A549 (cell line): ENCODE results near the gene AHNAK2. TPM values are rescaled to one million over a fixed set of nuclear protein-coding genes. Genes with fewer than 3 reads are reported as not detected.

Source experiments
- ATAC-seq, 2 experiments: fragments of 200-7000 bp in 1 of 2; fragments of >200 bp in 1 of 2; cut with Nextera tagmentation in 1 of 2; cut with Tn5 transposase in 1 of 2; 3 replicates each; pipeline versions ENCODE4 v1.8.0 to v1.9.1; 2018 to 2020; ENCODE audit warnings: mild to moderate bottlenecking in 1 of 2, moderate library complexity in 1 of 2
- CTCF ChIA-PET: fragments of 300-600 bp; sonication (Branson Sonifier 250); formaldehyde crosslinking; extraction: SDS; loops from one replicate; lab custom pipeline; 2021; ENCODE audit warnings: antibody characterized with exemption, inconsistent platforms; lab: Yijun Ruan, JAX
- POLR2A ChIA-PET: fragments of 350-600 bp; formaldehyde crosslinking; extraction: SDS; loops from one replicate; lab custom pipeline; 2021; ENCODE audit warnings: antibody characterized with exemption, inconsistent platforms; lab: Yijun Ruan, JAX
- DNase-seq, 2 experiments: peaks; one replicate each; pipeline versions ENCODE4 v3.0.0 to v3.0.0-alpha.2; 2011 to 2016; ENCODE audit warnings: low read depth in 1 of 2, low spot score in 1 of 2
- FAIRE-seq: peaks from 2 replicates; lab custom pipeline; 2011; peaks lifted over from hg19 to GRCh38; lab: Jason Lieb, UNC
- H3K27ac ChIP-seq, 2 experiments: fragments of >200 bp; sonication (Bioruptor Twin); formaldehyde crosslinking; 3 replicates each; pipeline ENCODE4 v1.5.1; 2016 to 2017
- H3K4me1 ChIP-seq: fragments of >200 bp; sonication (Bioruptor Twin); formaldehyde crosslinking; 3 replicates; pipeline ENCODE4 v1.6.1; 2016
- H3K4me2 ChIP-seq: fragments of >200 bp; sonication (Bioruptor Twin); formaldehyde crosslinking; 3 replicates; pipeline ENCODE4 v1.6.1; 2016
- H3K4me3 ChIP-seq: fragments of >200 bp; sonication (Bioruptor Twin); formaldehyde crosslinking; 3 replicates; pipeline ENCODE4 v1.5.1; 2016
- H3K9me3 ChIP-seq: fragments of >200 bp; sonication (Bioruptor Twin); formaldehyde crosslinking; 3 replicates; pipeline ENCODE4 v1.6.1; 2016
- BHLHE40 ChIP-seq: IDR thresholded peaks from 2 replicates; pipeline ENCODE4 v1.6.1; 2012; ENCODE audit warnings: low read depth, low read length, inconsistent platforms
- CBX8 ChIP-seq: fragments of 200-600 bp; sonication (generic); IDR thresholded peaks from 2 replicates; pipeline ENCODE4 v1.6.1; 2016
- EHF ChIP-seq: fragments of 250-450 bp; sonication (Bioruptor Pico); IDR thresholded peaks from 2 replicates; pipeline ENCODE4 v1.5.0; 2020; ENCODE audit warnings: mild to moderate bottlenecking
- ESRRA ChIP-seq: fragments of 150-350 bp; IDR thresholded peaks from 2 replicates; pipeline ENCODE4 v1.6.1; 2014; ENCODE audit warnings: mild to moderate bottlenecking, low read length, borderline replicate concordance
- FOSB ChIP-seq: fragments of 250-450 bp; sonication (Bioruptor Pico); IDR thresholded peaks from 2 replicates; pipeline ENCODE4 v1.5.0; 2020; ENCODE audit warnings: mild to moderate bottlenecking, moderate library complexity
- FOSL2 ChIP-seq, 2 experiments: fragments of 450-650 bp in 1 of 2; fragments of >200 bp in 1 of 2; sonication (Bioruptor Twin) in 1 of 2; formaldehyde crosslinking; IDR thresholded peaks; 2 replicates each; pipeline versions ENCODE4 v1.5.0 to v1.6.1; 2016 to 2020; ENCODE audit warnings: mild to moderate bottlenecking in 1 of 2, moderate library complexity in 1 of 2
- GATA3 ChIP-seq: IDR thresholded peaks from 2 replicates; pipeline ENCODE4 v1.6.1; 2012; ENCODE audit warnings: borderline replicate concordance
- HOXA7 ChIP-seq: fragments of 250-450 bp; sonication (Bioruptor Pico); IDR thresholded peaks from 2 replicates; pipeline ENCODE4 v1.5.0; 2020; ENCODE audit warnings: mild to moderate bottlenecking, moderate library complexity
- HOXB13 ChIP-seq: fragments of 250-450 bp; sonication (Bioruptor Pico); IDR thresholded peaks from 2 replicates; pipeline ENCODE4 v1.5.0; 2020; ENCODE audit warnings: low read depth, mild to moderate bottlenecking, moderate library complexity
- JUN ChIP-seq, 2 experiments: fragments of >200 bp; sonication (Bioruptor Twin); formaldehyde crosslinking; IDR thresholded peaks; 2 replicates in 1 of 2; 3 replicates in 1 of 2; pipeline ENCODE4 v1.6.1; 2016 to 2017
- JUNB ChIP-seq: fragments of >200 bp; sonication (Bioruptor Twin); formaldehyde crosslinking; IDR thresholded peaks from 2 replicates; pipeline ENCODE4 v1.6.1; 2016
- KDM1A ChIP-seq: fragments of 200-600 bp; sonication (generic); IDR thresholded peaks from 2 replicates; pipeline ENCODE4 v1.6.1; 2016; ENCODE audit warnings: low read depth, mild to moderate bottlenecking
- KDM5A ChIP-seq: fragments of 200-600 bp; sonication (generic); IDR thresholded peaks from 2 replicates; pipeline ENCODE4 v1.6.1; 2016; ENCODE audit warnings: antibody characterized with exemption, mild to moderate bottlenecking
- MAZ ChIP-seq: fragments of 150-350 bp; IDR thresholded peaks from 2 replicates; pipeline ENCODE4 v1.6.1; 2014; ENCODE audit warnings: antibody characterized with exemption, low read depth, low read length, borderline replicate concordance
- NR3C1 ChIP-seq: fragments of >200 bp; sonication (Bioruptor Twin); formaldehyde crosslinking; IDR thresholded peaks from 3 replicates; pipeline ENCODE4 v1.6.1; 2017
- POLR2A ChIP-seq: IDR thresholded peaks from 2 replicates; pipeline ENCODE4 v1.6.1; 2012; ENCODE audit warnings: mild to moderate bottlenecking, low read length
- POLR2AphosphoS2 ChIP-seq: conservative IDR thresholded peaks from 2 replicates; pipeline ENCODE4 v1.6.1; 2012; ENCODE audit warnings: low read length, improper control_type of control experiment, inconsistent platforms
- RAD21 ChIP-seq, 2 experiments: fragments of >200 bp in 1 of 2; sonication (Bioruptor Twin) in 1 of 2; formaldehyde crosslinking in 1 of 2; IDR thresholded peaks in 1 of 2; conservative IDR thresholded peaks in 1 of 2; 2 replicates in 1 of 2; 3 replicates in 1 of 2; pipeline ENCODE4 v1.6.1; 2012 to 2018; ENCODE audit warnings: inconsistent platforms in 1 of 2
- RCOR1 ChIP-seq: fragments of 150-350 bp; IDR thresholded peaks from 2 replicates; pipeline ENCODE4 v1.6.1; 2014; ENCODE audit warnings: antibody characterized with exemption, low read length, low read depth
- RNF2 ChIP-seq: fragments of 200-600 bp; sonication (generic); IDR thresholded peaks from 2 replicates; pipeline ENCODE4 v1.6.1; 2016; ENCODE audit warnings: low read depth, mild to moderate bottlenecking, antibody characterized with exemption, moderate library complexity, borderline replicate concordance
- WGBS: methylation state at CpG from one replicate; pipeline ENCODE4 v1.1.6; 2017; ENCODE audit errors: missing lambda C conversion rate; 5-methylcytosine and 5-hydroxymethylcytosine counted together
- polyA plus RNA-seq, 4 experiments: library from polyadenylated mRNA; depleted of rRNA in 3 of 4; stranded (reverse); fragments of >200 nt; fragmentation: RNase III in 1 of 4; extraction: RNeasy Plus Mini Kit Qiagen cat#74134 plus additional on column Dnase treatment in 1 of 4; gene quantifications; 2 replicates in 3 of 4; 3 replicates in 1 of 4; pipeline ENCODE4 v1.2.3, GENCODE V29; 2011 to 2017
- TF ChIP-seq, protein P1 (sequence below): fragments of 250-450 bp; sonication (Bioruptor Pico); IDR thresholded peaks from 2 replicates; pipeline ENCODE4 v1.5.0; 2020; ENCODE audit warnings: low read depth, mild to moderate bottlenecking, moderate library complexity
- TF ChIP-seq, protein P2 (sequence below): fragments of >200 bp; sonication (Bioruptor Twin); formaldehyde crosslinking; IDR thresholded peaks from 3 replicates; pipeline ENCODE4 v1.6.1; 2016
- TF ChIP-seq, protein P3 (sequence below): fragments of 150-350 bp; IDR thresholded peaks from 2 replicates; pipeline ENCODE4 v1.6.1; 2014; ENCODE audit warnings: low read depth, mild to moderate bottlenecking, low read length
- TF ChIP-seq, protein P4 (sequence below): fragments of 250-450 bp; sonication (Bioruptor Pico); IDR thresholded peaks from 2 replicates; pipeline ENCODE4 v1.5.0; 2021; ENCODE audit warnings: mild to moderate bottlenecking, moderate library complexity, borderline replicate concordance
- TF ChIP-seq, protein P5 (sequence below): IDR thresholded peaks from 2 replicates; pipeline ENCODE4 v1.6.1; 2012
- TF ChIP-seq, protein P6 (sequence below): fragments of 200-600 bp; sonication (generic); IDR thresholded peaks from 2 replicates; pipeline ENCODE4 v1.6.1; 2016; ENCODE audit warnings: antibody characterized with exemption, mild to moderate bottlenecking, moderate library complexity
- TF ChIP-seq, protein P7 (sequence below): fragments of 450-650 bp; IDR thresholded peaks from 2 replicates; pipeline ENCODE4 v1.6.1; 2014; ENCODE audit warnings: antibody characterized with exemption

AHNAK2 gene
- polyA plus RNA-seq, 2 of the 4 experiments (the other 2 are of a cell fraction) = 43.3 to 43.7 TPM

DNA sequence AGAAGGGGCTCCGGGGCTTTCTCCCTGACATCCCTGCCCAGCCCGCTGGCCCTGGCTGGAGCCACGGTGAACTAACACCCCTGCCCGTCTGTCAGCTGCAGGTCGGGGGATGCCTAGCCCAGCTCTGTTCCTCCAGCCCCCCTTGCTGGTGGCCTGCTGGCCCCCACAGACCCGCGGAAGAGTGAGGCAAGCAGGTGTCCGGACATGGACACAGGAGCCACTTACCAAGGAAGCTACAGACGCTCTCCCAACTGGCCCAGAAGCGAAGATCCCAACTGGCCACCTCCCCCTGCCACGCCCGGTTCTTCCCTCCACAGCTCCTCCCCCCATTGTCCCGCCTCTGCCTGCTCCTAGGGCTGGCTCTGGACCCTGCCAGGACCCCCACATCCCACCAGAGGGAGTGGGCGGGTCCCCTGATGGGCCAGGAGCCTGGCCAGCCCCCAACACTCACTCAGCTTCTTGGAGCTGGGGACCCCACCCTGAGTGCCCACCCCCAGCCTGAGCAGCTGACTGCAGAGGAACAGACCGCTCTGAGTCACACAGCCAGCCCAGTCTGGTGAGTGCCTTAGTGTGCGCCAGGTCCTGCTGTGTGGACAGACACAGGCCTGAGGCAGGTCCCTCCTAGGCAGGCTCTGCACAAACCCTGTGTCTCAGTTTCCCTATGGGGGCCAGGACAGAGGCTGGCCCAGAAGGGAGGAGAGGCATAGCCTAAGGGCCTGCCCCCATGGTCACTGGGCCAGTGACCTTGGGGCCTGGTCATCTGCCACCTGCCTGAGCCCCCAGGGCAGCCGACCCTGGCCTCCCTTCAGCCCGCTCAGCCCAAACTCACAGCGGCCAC lies 7.7 kb downstream of the AHNAK2 start:
- peak; percentile 78 to 90 for DNase-seq
- Histone ChIP-seq H3K27ac (peak overlapping the region; percentile 97 to 99), H3K4me2 (peak overlapping the region; percentile 97), H3K9me3 (no peaks in the 10 kb centered on the region), H3K4me1 (peaks cover 84% of the 10 kb centered on the region), H3K4me3 (peak overlapping the region; percentile 67)
- ChIA-PET POLR2A (interaction anchor here (0.6 to 2.3 kb wide), 11 partner anchors 10 to 219 kb away, joined by 3 to 22 read pairs (median 5); partner anchors contain the start of genes CDCA4 and CLBA1), CTCF (interaction anchor here (0.6 to 8.7 kb wide), 12 partner anchors 15 to 106 kb away, joined by 3 to 86 read pairs (median 6); partner anchors contain the start of gene CLBA1)
- 10% methylated on average over 14 of the region's 19 CpGs for WGBS
- FAIRE-seq = peak; percentile 65
- ATAC-seq = peak; percentile 30 to 60
- TF ChIP-seq, protein P1, sequence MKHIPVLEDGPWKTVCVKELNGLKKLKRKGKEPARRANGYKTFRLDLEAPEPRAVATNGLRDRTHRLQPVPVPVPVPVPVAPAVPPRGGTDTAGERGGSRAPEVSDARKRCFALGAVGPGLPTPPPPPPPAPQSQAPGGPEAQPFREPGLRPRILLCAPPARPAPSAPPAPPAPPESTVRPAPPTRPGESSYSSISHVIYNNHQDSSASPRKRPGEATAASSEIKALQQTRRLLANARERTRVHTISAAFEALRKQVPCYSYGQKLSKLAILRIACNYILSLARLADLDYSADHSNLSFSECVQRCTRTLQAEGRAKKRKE = peak; percentile 62; the same call in 1 of the 2 replicates
- peak; percentile 13; the same call in 1 of the 2 replicates for TF ChIP-seq BHLHE40
- no peak for TF ChIP-seq RNF2
- TF ChIP-seq, protein P2, sequence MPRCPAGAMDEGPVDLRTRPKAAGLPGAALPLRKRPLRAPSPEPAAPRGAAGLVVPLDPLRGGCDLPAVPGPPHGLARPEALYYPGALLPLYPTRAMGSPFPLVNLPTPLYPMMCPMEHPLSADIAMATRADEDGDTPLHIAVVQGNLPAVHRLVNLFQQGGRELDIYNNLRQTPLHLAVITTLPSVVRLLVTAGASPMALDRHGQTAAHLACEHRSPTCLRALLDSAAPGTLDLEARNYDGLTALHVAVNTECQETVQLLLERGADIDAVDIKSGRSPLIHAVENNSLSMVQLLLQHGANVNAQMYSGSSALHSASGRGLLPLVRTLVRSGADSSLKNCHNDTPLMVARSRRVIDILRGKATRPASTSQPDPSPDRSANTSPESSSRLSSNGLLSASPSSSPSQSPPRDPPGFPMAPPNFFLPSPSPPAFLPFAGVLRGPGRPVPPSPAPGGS = peak; percentile 80; the same call in 2 of the 3 replicates
- peak; percentile 50 for TF ChIP-seq POLR2A
- TF ChIP-seq, protein P3, sequence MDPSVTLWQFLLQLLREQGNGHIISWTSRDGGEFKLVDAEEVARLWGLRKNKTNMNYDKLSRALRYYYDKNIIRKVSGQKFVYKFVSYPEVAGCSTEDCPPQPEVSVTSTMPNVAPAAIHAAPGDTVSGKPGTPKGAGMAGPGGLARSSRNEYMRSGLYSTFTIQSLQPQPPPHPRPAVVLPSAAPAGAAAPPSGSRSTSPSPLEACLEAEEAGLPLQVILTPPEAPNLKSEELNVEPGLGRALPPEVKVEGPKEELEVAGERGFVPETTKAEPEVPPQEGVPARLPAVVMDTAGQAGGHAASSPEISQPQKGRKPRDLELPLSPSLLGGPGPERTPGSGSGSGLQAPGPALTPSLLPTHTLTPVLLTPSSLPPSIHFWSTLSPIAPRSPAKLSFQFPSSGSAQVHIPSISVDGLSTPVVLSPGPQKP = no peak
- TF ChIP-seq, protein P4, sequence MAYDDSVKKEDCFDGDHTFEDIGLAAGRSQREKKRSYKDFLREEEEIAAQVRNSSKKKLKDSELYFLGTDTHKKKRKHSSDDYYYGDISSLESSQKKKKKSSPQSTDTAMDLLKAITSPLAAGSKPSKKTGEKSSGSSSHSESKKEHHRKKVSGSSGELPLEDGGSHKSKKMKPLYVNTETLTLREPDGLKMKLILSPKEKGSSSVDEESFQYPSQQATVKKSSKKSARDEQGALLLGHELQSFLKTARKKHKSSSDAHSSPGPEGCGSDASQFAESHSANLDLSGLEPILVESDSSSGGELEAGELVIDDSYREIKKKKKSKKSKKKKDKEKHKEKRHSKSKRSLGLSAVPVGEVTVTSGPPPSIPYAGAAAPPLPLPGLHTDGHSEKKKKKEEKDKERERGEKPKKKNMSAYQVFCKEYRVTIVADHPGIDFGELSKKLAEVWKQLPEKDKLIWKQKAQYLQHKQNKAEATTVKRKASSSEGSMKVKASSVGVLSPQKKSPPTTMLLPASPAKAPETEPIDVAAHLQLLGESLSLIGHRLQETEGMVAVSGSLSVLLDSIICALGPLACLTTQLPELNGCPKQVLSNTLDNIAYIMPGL (CRISPR knock-in tag) = no peak
- TF ChIP-seq POLR2AphosphoS2 = no peak
- no peak for TF ChIP-seq CBX8
- 0 out of 2 replicates have a peak, but pooled peaks have one; percentile 15 for TF ChIP-seq HOXB13
- TF ChIP-seq, protein P5, sequence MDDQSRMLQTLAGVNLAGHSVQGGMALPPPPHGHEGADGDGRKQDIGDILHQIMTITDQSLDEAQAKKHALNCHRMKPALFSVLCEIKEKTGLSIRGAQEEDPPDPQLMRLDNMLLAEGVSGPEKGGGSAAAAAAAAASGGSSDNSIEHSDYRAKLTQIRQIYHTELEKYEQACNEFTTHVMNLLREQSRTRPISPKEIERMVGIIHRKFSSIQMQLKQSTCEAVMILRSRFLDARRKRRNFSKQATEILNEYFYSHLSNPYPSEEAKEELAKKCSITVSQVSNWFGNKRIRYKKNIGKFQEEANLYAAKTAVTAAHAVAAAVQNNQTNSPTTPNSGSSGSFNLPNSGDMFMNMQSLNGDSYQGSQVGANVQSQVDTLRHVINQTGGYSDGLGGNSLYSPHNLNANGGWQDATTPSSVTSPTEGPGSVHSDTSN = peak; percentile 87
- TF ChIP-seq, protein P6, sequence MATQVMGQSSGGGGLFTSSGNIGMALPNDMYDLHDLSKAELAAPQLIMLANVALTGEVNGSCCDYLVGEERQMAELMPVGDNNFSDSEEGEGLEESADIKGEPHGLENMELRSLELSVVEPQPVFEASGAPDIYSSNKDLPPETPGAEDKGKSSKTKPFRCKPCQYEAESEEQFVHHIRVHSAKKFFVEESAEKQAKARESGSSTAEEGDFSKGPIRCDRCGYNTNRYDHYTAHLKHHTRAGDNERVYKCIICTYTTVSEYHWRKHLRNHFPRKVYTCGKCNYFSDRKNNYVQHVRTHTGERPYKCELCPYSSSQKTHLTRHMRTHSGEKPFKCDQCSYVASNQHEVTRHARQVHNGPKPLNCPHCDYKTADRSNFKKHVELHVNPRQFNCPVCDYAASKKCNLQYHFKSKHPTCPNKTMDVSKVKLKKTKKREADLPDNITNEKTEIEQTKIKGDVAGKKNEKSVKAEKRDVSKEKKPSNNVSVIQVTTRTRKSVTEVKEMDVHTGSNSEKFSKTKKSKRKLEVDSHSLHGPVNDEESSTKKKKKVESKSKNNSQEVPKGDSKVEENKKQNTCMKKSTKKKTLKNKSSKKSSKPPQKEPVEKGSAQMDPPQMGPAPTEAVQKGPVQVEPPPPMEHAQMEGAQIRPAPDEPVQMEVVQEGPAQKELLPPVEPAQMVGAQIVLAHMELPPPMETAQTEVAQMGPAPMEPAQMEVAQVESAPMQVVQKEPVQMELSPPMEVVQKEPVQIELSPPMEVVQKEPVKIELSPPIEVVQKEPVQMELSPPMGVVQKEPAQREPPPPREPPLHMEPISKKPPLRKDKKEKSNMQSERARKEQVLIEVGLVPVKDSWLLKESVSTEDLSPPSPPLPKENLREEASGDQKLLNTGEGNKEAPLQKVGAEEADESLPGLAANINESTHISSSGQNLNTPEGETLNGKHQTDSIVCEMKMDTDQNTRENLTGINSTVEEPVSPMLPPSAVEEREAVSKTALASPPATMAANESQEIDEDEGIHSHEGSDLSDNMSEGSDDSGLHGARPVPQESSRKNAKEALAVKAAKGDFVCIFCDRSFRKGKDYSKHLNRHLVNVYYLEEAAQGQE = no peak
- peak; percentile 54; the same call in 1 of the 2 replicates for TF ChIP-seq JUNB
- no peak for TF ChIP-seq KDM1A
- no peak for TF ChIP-seq RCOR1
- TF ChIP-seq FOSB (CRISPR knock-in tag) = no peak
- TF ChIP-seq HOXA7 (CRISPR knock-in tag) = no peak
- peak; percentile 84; the same call in 1 of the 2 replicates for TF ChIP-seq EHF (CRISPR knock-in tag)
- TF ChIP-seq MAZ = no peak
- TF ChIP-seq NR3C1 = no peak
- TF ChIP-seq FOSL2 (IDR thresholded peaks at IDR 0.05) = peak; percentile 55
- TF ChIP-seq FOSL2 (CRISPR knock-in tag; IDR thresholded peaks at IDR 0.05) = peak; percentile 88
- TF ChIP-seq GATA3 = peak; percentile 14; the same call in 1 of the 2 replicates
- TF ChIP-seq, protein P7, sequence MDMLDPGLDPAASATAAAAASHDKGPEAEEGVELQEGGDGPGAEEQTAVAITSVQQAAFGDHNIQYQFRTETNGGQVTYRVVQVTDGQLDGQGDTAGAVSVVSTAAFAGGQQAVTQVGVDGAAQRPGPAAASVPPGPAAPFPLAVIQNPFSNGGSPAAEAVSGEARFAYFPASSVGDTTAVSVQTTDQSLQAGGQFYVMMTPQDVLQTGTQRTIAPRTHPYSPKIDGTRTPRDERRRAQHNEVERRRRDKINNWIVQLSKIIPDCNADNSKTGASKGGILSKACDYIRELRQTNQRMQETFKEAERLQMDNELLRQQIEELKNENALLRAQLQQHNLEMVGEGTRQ = no peak
- no peak for TF ChIP-seq KDM5A
- TF ChIP-seq JUN (IDR thresholded peaks at IDR 0.05) = peak; percentile 70 to 72; a peak in 3 of 5 replicates
- no peak for TF ChIP-seq ESRRA
- TF ChIP-seq RAD21 (conservative IDR thresholded peaks at IDR 0.05 in 1 of 2, IDR thresholded peaks at IDR 0.05 in 1 of 2) = 0 out of 5 replicates have a peak, but pooled peaks of 1 of the 2 experiments have one; percentile 13
